Activated naive CD4-positive, alpha-beta T cell treated with anti-CD3 and anti-CD28 coated beads, Interleukin-2, amount 10 ng/mL, durations not matched to agents 7 days and 5 days (primary cell): ENCODE results near the gene MUCL3.
"Not testable (repeated sequence)": the region's sequence is repeated elsewhere in the genome, so short reads cannot be mapped to it uniquely, and the experiment has no call there.

Experiments
- CTCF ChIA-PET: fragments of 350-600 bp; sonication (Branson Sonifier 250); formaldehyde crosslinking; loops from one replicate; lab custom pipeline; 2021; ENCODE audit warnings: antibody characterized with exemption; lab: Charles Lee
- DNase-seq: peaks from one replicate; pipeline ENCODE4 v3.0.0-alpha.2; 2020
- H3K27ac Mint-ChIP-seq: one replicate; pipeline ENCODE4 v1.8.0; 2021; ENCODE audit warnings: mild to moderate bottlenecking, moderate library complexity, mixed read lengths
- H3K27me3 Mint-ChIP-seq: one replicate; pipeline ENCODE4 v1.8.0; 2021; ENCODE audit warnings: mild to moderate bottlenecking, mixed read lengths
- H3K36me3 Mint-ChIP-seq: one replicate; pipeline ENCODE4 v1.8.0; 2021; ENCODE audit warnings: mixed read lengths
- H3K4me1 Mint-ChIP-seq: one replicate; pipeline ENCODE4 v1.8.0; 2021; ENCODE audit warnings: mixed read lengths
- H3K4me3 Mint-ChIP-seq: one replicate; pipeline ENCODE4 v1.8.0; 2021; ENCODE audit warnings: mild to moderate bottlenecking, moderate library complexity, mixed read lengths
- H3K9me3 Mint-ChIP-seq: one replicate; pipeline ENCODE4 v1.8.0; 2021; ENCODE audit warnings: mixed read lengths

MUCL3 gene

GRCh38 chr6:30917487-30917886 is 23.3 kb upstream of the MUCL3 start:
- Mint-ChIP-seq H3K27ac (no peak overlapping the region), H3K9me3 (no peaks in the 10 kb centered on the region), H3K4me3 (no peak overlapping the region), H3K36me3 (peaks cover 26% of the 10 kb centered on the region), H3K4me1 (peaks cover 26% of the 10 kb centered on the region), H3K27me3 (no peaks in the 10 kb centered on the region)
- no peak for DNase-seq
- CTCF ChIA-PET: interaction anchor here (0.8 to 11.3 kb wide), 3 partner anchors 60 to 165 kb away, joined by 3 to 202 read pairs (median 7); no protein-coding TSS in a partner anchor

- CTCF ChIA-PET: interaction anchor here (0.8 to 11.3 kb wide), 5 partner anchors 10 to 164 kb away, joined by 3 to 202 read pairs (median 3); partner anchors contain the start of gene GTF2H4
- H3K4me3 Mint-ChIP-seq: no peak overlapping the region
- no peaks in the 10 kb centered on the region for H3K27me3 Mint-ChIP-seq
- H3K36me3 Mint-ChIP-seq: peaks cover 28% of the 10 kb centered on the region
- DNase-seq: no peak
- peaks cover 18% of the 10 kb centered on the region for H3K4me1 Mint-ChIP-seq
- no peaks in the 10 kb centered on the region for H3K9me3 Mint-ChIP-seq
- H3K27ac Mint-ChIP-seq: no peak overlapping the region
Observed at GRCh38 chr6:30918670-30919069, 22.1 kb upstream of the MUCL3 start.

DNA sequence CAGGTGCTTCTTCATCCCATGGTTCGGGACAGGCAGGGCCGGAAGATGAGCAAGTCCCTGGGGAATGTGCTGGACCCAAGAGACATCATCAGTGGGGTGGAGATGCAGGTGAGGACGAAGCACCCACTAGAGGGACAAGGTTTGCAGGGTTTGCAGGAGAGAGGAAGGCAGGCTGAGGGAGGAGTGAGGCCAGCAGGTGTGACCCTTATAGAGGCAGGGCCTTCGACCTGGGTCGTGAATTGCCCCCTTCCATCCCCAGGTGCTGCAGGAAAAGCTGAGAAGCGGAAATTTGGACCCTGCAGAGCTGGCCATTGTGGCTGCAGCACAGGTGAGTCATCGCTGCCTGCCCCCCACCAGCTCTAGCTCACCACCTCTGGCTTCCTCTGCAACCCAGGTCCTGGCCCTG is 18.3 kb upstream of the MUCL3 start:
- Mint-ChIP-seq H3K27ac (no peak overlapping the region), H3K27me3 (no peaks in the 10 kb centered on the region), H3K4me3 (no peak overlapping the region), H3K9me3 (no peaks in the 10 kb centered on the region), H3K4me1 (no peaks in the 10 kb centered on the region), H3K36me3 (peaks cover 36% of the 10 kb centered on the region)
- CTCF ChIA-PET: interaction anchor here (1.1 kb wide), 1 partner anchor 165 kb away, joined by 4 read pairs; no protein-coding TSS in a partner anchor
- DNase-seq: no peak

GRCh38 chr6:30924040-30924627 is 16.6 kb upstream of the MUCL3 start:
- H3K4me3 Mint-ChIP-seq, DNase-seq, H3K27me3 Mint-ChIP-seq, H3K9me3 Mint-ChIP-seq, H3K4me1 Mint-ChIP-seq, H3K27ac Mint-ChIP-seq, CTCF ChIA-PET: not testable (repeated sequence)
- peaks cover 43% of the 10 kb centered on the region for H3K36me3 Mint-ChIP-seq

DNA sequence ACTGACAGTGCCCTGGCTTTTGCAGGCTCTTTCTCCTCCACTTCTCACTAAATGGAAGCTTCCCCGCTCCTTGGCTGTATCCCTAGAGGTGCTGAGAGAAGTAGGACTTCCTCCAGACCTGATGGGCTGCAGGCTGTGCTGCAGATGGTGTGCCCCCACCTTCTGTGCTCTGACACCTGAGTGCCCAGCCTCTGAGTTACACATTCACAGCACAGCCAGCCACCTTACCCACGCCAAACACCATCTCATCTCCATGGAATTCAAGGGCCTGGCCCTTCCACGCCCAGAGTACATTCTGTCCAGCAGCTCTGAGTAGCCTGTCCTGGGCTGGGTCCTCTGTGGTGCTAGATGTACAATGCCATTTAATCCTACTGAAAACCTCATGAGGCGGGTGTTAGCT is 14.1 kb upstream of the MUCL3 start:
- CTCF ChIA-PET: interaction anchor here (1.0 kb wide), 1 partner anchor 153 kb away, joined by 3 read pairs; no protein-coding TSS in a partner anchor
- Mint-ChIP-seq H3K27me3 (peaks cover 4% of the 10 kb centered on the region), H3K4me1 (no peaks in the 10 kb centered on the region), H3K27ac (no peak overlapping the region), H3K9me3 (peaks cover 3% of the 10 kb centered on the region), H3K4me3 (no peak overlapping the region), H3K36me3 (peaks cover 33% of the 10 kb centered on the region)
- DNase-seq: no peak

- H3K27ac Mint-ChIP-seq, H3K9me3 Mint-ChIP-seq, DNase-seq, H3K4me3 Mint-ChIP-seq, H3K4me1 Mint-ChIP-seq, H3K27me3 Mint-ChIP-seq: not testable (repeated sequence)
- CTCF ChIA-PET: interaction anchor here (1.0 kb wide), 1 partner anchor 153 kb away, joined by 3 read pairs; no protein-coding TSS in a partner anchor
- peaks cover 32% of the 10 kb centered on the region for H3K36me3 Mint-ChIP-seq
Observed at GRCh38 chr6:30927080-30927479, 13.7 kb upstream of the MUCL3 start.

DNA sequence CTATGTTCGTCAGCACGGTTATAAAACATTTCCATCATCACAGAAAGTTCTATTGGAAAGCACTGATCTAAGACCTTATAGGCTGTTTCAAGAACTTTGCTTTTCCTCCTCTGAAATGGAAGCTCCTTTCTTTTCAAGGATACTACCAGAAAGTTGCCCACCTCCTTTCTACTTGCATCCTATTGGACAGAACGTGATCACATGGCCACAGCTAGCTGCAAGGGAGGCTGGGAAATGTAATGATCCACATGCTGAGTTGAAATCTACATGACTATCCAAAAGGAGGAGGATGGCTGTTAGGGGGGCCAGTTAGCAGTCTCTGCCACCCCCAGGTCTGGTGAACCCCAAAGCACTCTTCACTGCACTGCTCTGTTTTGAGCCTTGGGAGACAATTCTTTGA is 12.1 kb upstream of the MUCL3 start:
- CTCF ChIA-PET: no interaction called here
- H3K4me3 Mint-ChIP-seq: no peak overlapping the region
- H3K27ac Mint-ChIP-seq: no peak overlapping the region
- DNase-seq: no peak
- H3K9me3 Mint-ChIP-seq: peaks cover 3% of the 10 kb centered on the region
- H3K4me1 Mint-ChIP-seq: no peaks in the 10 kb centered on the region
- H3K27me3 Mint-ChIP-seq: peaks cover 14% of the 10 kb centered on the region
- H3K36me3 Mint-ChIP-seq: peaks cover 19% of the 10 kb centered on the region

DNA sequence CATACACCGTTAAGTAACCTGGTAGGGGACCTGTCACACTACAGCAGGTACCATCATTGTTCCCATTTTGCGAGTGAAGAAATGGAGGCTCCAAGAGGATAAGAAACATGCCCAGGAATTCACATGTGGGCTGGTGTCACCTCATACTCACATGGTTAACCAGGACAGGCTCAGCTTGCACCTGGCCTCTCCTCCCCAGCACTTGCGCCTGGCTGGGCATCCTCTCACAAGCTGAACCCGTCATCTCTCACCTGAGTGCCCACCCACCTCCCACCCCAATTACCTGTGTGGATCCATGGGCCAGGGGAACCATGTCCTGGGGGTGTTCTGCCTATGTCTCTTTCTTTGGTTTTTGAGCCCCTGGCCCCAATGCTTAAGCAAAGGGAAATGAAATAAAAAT is 10.3 kb upstream of the MUCL3 start:
- no peaks in the 10 kb centered on the region for H3K4me1 Mint-ChIP-seq
- H3K36me3 Mint-ChIP-seq: peaks cover 19% of the 10 kb centered on the region
- peaks cover 3% of the 10 kb centered on the region for H3K9me3 Mint-ChIP-seq
- H3K4me3 Mint-ChIP-seq: no peak overlapping the region
- DNase-seq: no peak
- H3K27ac Mint-ChIP-seq: no peak overlapping the region
- peaks cover 28% of the 10 kb centered on the region for H3K27me3 Mint-ChIP-seq
- CTCF ChIA-PET: no interaction called here

DNA sequence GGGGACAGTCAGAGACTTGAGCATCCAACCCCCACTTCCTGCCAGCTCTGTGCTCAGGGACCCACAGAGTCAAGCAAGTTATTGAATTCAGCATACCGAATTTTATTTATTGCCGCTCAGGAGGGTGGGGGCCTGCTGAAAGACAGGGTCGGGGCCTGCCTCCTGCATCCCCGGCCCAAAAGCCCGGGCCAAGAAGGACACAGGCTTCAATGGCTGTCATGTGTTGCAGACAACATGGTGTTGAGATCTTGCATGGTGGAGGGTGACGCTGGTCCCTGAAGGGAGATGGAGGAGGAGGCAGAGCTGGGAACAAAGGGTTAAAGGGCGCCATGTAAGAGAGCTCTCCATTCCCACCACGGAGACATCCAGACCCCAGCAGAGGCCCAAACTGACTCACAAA is 9.5 kb upstream of the MUCL3 start:
- Mint-ChIP-seq H3K4me1 (no peaks in the 10 kb centered on the region), H3K9me3 (peaks cover 3% of the 10 kb centered on the region), H3K27ac (no peak overlapping the region), H3K36me3 (peaks cover 18% of the 10 kb centered on the region), H3K4me3 (no peak overlapping the region), H3K27me3 (peaks cover 31% of the 10 kb centered on the region)
- CTCF ChIA-PET: interaction anchor here (0.9 to 1.0 kb wide), 2 partner anchors 9 to 156 kb away, joined by 4 read pairs; partner anchors contain the start of gene MUCL3
- no peak for DNase-seq

DNA sequence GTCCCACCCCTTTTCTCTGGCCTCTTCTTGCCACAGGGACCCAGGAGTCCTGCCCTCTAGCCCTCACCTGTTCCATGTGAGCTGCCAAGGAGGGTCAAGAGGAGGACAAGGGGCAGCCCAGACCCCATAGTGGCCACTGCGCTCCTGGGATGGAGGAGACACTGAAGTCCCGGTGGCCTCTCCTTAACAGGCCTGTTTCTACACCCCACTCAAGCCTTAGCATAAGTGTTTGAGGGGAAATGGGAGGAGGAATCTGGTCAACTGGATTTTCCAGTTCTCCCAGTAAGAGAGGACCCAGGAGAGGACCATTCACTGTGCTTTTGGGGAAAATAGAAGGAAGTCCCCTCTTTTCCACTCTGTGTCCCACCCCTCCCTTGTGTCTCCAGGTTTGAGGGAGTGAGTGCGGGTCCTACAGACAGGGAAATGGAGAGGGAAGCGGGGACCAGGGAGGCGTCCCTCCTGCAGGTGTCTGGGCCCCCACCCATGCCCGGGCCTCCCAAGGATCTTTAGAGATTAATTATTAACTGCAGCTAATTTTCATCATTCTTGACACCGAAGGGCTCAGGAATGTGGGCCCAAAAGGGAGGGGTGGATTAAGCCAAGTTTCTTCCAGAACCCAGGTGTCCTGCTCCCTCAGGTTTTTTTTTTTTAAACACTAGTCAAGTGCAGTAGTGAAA is 8.7 kb upstream of the MUCL3 start, which contains the start of gene SFTA2:
SFTA2 (minus strand) TSS at position 202 of the 677 bp plus-strand sequence; CDS start at position 128, 74 bp downstream.
- H3K9me3 Mint-ChIP-seq: peaks cover 3% of the 10 kb centered on the region
- H3K4me1 Mint-ChIP-seq: no peaks in the 10 kb centered on the region
- CTCF ChIA-PET: interaction anchor here (0.9 to 1.0 kb wide), 2 partner anchors 8 to 155 kb away, joined by 4 read pairs; partner anchors contain the start of gene MUCL3
- no peak within 1 kb of the TSS for H3K27ac Mint-ChIP-seq
- H3K36me3 Mint-ChIP-seq: peaks cover 12% of the 10 kb centered on the region
- H3K27me3 Mint-ChIP-seq: peaks cover 39% of the 10 kb centered on the region
- DNase-seq: no peak
- H3K4me3 Mint-ChIP-seq: no peak within 1 kb of the TSS

DNA sequence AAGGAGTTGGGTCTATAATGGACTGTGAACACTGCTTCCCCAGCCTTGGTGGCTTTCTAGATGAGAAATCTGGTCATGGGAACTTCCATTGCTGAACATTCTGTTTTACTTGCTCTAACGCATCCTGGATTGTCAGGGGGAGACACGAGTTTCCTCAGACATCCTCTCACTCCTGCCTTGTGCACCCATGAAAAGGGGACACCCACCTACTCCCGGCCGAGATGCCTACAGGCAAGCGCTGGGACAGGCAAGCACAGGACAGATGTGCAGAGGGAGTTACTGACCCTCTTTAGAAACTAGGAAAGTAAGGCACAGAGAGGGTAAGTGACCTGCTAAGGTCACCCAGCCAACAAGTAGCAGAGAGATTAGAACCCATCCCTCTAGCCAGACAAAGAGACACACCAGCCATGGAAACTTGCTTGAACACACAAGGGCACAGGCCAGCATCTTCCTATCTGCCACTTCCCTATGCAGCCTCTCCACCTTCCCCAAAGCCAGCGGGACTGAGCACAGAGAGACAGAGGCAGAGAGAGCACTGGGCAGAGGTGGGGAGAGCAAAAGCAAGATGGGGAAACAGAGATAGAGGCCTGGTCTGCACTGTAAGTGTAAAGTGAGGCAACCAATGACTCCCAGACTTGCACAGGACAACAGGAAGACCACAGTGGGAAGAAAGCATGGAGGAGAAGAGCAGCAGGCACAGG is 8.0 kb upstream of the MUCL3 start:
- no peak for DNase-seq
- Mint-ChIP-seq H3K27me3 (peaks cover 43% of the 10 kb centered on the region), H3K9me3 (peaks cover 3% of the 10 kb centered on the region), H3K36me3 (peaks cover 7% of the 10 kb centered on the region), H3K4me1 (no peaks in the 10 kb centered on the region), H3K4me3 (no peak overlapping the region), H3K27ac (no peak overlapping the region)
- CTCF ChIA-PET: no interaction called here

DNA sequence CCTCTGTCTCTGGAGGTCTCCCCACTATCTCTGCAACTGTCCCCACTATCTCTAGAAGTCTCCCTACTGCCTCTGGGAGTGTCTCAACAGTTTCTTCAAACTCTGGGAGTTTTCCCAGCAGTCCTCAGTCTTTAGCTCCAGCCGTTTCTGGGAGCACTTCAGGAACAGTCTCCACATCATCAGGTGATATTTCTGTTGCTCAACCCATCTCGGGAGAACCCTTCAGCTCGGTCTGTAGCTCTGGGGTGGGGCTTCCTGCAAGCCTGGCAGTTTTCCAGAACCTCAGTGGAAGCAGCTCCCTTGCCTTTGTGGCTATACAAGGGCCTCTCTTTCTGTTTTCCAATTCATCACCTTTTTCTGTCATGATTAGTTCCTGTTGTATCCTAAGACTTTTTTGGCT is 5.8 kb upstream of the MUCL3 start:
- no peak for DNase-seq
- Mint-ChIP-seq H3K4me3 (no peak overlapping the region), H3K4me1 (no peaks in the 10 kb centered on the region), H3K27ac (no peak overlapping the region), H3K36me3 (no peaks in the 10 kb centered on the region), H3K9me3 (no peaks in the 10 kb centered on the region), H3K27me3 (peaks cover 64% of the 10 kb centered on the region)
- CTCF ChIA-PET: no interaction called here

DNA sequence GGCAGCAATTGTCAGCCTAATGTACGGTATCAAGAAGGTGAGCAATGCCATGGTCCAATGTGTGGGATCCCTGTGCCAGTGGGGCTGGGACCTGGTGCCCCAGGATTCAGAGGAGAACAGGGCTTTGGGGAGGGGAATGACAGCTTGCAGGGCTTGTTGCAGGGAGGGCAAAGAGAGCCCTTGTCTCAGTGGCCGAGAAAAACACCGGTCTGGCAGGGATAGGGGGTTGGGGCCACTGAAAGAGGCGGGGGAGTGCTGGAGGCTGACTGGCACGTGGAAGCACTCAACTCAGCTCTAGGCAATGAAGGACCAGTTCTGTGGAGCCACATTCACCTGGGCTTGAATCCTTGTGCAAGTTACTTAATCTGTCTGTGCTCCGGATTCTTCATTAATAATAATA is 3.5 kb upstream of the MUCL3 start:
- CTCF ChIA-PET: no interaction called here
- DNase-seq: no peak
- Mint-ChIP-seq H3K4me1 (no peaks in the 10 kb centered on the region), H3K4me3 (no peak overlapping the region), H3K27me3 (peaks cover 77% of the 10 kb centered on the region), H3K36me3 (no peaks in the 10 kb centered on the region), H3K27ac (no peak overlapping the region), H3K9me3 (no peaks in the 10 kb centered on the region)

GRCh38 chr6:30938730-30939129 is 2.0 kb upstream of the MUCL3 start:
- Mint-ChIP-seq H3K27me3 (peaks cover 87% of the 10 kb centered on the region), H3K4me3 (no peak overlapping the region), H3K9me3 (no peaks in the 10 kb centered on the region), H3K27ac (no peak overlapping the region), H3K4me1 (peaks cover 2% of the 10 kb centered on the region), H3K36me3 (no peaks in the 10 kb centered on the region)
- no peak for DNase-seq
- CTCF ChIA-PET: interaction anchor here (1.4 kb wide), 1 partner anchor 23 kb away, joined by 3 read pairs; no protein-coding TSS in a partner anchor
